Tibial nerve (tissue), 4 donors: ENCODE data around the gene SLIT1. TPM values are rescaled to one million over a fixed set of nuclear protein-coding genes. Genes with fewer than 3 reads are reported as not detected.

ENCODE experiments used
- DNase-seq, 2 donors: peaks; one replicate each; pipeline ENCODE4 v3.0.0-alpha.2; 2019; ENCODE audit warnings: low spot score in 2 of 2
- H3K27ac ChIP-seq, 4 donors: fragments of 200-600 bp; sonication (generic) in 3 of 4; one replicate each; pipeline ENCODE4 v1.5.1; 2017 to 2019; ENCODE audit warnings: mild to moderate bottlenecking in 1 of 4
- H3K27me3 ChIP-seq, 2 donors: fragments of 200-600 bp; sonication (generic) in 1 of 2; one replicate each; pipeline versions ENCODE4 v1.5.1 to v1.6.0; 2017 to 2019
- H3K36me3 ChIP-seq, 3 donors: fragments of 200-600 bp; sonication (generic); one replicate each; pipeline ENCODE4 v1.5.1; 2018 to 2019
- H3K4me1 ChIP-seq, 4 donors: fragments of 200-600 bp; sonication (generic) in 3 of 4; one replicate each; pipeline ENCODE4 v1.5.1; 2017 to 2019
- H3K4me3 ChIP-seq, 4 donors: fragments of 200-600 bp; sonication (generic) in 3 of 4; one replicate each; pipeline ENCODE4 v1.5.1; 2017 to 2019; ENCODE audit warnings: mild to moderate bottlenecking in 1 of 4, moderate library complexity in 1 of 4
- H3K9me3 ChIP-seq, 4 donors: fragments of 200-600 bp; sonication (generic) in 3 of 4; one replicate each; pipeline ENCODE4 v1.5.1; 2017 to 2019
- CTCF ChIP-seq, 5 experiments: fragments of 200-600 bp in 3 of 5; fragments of 450-650 bp in 2 of 5; sonication (generic) in 3 of 5; IDR thresholded peaks; one replicate each; pipeline ENCODE4 v1.5.1; 2016 to 2019; ENCODE audit warnings: antibody characterized with exemption in 5 of 5, mild to moderate bottlenecking in 3 of 5, moderate library complexity in 2 of 5
- EP300 ChIP-seq, 2 donors: sonication (generic); formaldehyde crosslinking; IDR thresholded peaks; one replicate each; pipeline ENCODE4 v1.6.1; 2017; ENCODE audit warnings: antibody characterized with exemption in 2 of 2, mild to moderate bottlenecking in 1 of 2
- POLR2A ChIP-seq, 2 donors: fragments of 450-650 bp; IDR thresholded peaks; one replicate each; pipeline ENCODE4 v1.6.1; 2017; ENCODE audit warnings: antibody characterized with exemption in 2 of 2, mild to moderate bottlenecking in 2 of 2, moderate library complexity in 2 of 2
- WGBS, 2 donors: methylation state at CpG; one replicate each; pipeline ENCODE4 v1.1.5; 2018; 5-methylcytosine and 5-hydroxymethylcytosine counted together
- total RNA-seq, 4 donors: library from RNA; depleted of rRNA; stranded (reverse); fragments of >200 nt; gene quantifications; one replicate each; pipeline ENCODE4 v1.1.0, GENCODE V29; 2016

Gene SLIT1
- total RNA-seq, 4 donors from 2014 or later = 0.78 to 3.1 (median 1.3) TPM

DNA sequence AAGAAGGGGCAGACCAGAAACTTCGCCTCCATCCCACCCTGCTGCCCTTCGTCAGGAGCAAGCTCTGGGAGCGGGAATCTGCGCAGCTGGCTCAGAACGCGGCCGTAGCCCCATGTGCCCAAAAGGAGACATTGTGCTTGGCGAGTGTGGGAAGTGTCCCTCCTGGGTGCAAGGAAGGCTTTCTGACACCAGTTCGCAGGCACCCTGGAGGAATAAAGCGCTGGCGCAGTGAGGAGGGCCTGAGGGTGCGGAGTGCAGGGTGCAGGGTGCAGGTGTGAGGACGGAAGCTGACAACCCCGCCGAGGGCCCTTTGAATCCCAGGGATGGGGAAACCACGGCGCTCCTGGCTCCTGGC, 811 bp downstream of the SLIT1 start:
- H3K27ac ChIP-seq = no peak overlapping the region
- DNase-seq = no peak
- peaks cover 0 to 15% (median 4%) of the 10 kb centered on the region in 4 donors for H3K4me1 ChIP-seq
- no peak overlapping the region for H3K4me3 ChIP-seq
- no peaks in the 10 kb centered on the region for H3K36me3 ChIP-seq
- 31 to 40% methylated on average over 15 to 17 of the region's 17 CpGs for WGBS, 2 donors
- TF ChIP-seq CTCF (IDR thresholded peaks at IDR 0.05) = no peak
- no peak for TF ChIP-seq EP300 (IDR thresholded peaks at IDR 0.05)
- TF ChIP-seq POLR2A (IDR thresholded peaks at IDR 0.05) = no peak
- peaks cover 0 to 43% of the 10 kb centered on the region in 2 donors for H3K27me3 ChIP-seq
- no peaks in the 10 kb centered on the region for H3K9me3 ChIP-seq

GRCh38 chr10:97183314-97183713, 2.4 kb downstream of the SLIT1 start:
- H3K4me1 ChIP-seq = peaks cover 0 to 22% (median 4%) of the 10 kb centered on the region in 4 donors
- H3K4me3 ChIP-seq = no peak overlapping the region
- no peak overlapping the region for H3K27ac ChIP-seq
- WGBS, 2 donors = 91 to 94% methylated on average over 3 of the region's 3 CpGs
- no peak for DNase-seq
- TF ChIP-seq CTCF (IDR thresholded peaks at IDR 0.05) (no peak), EP300 (IDR thresholded peaks at IDR 0.05) (no peak), POLR2A (IDR thresholded peaks at IDR 0.05) (no peak)
- no peaks in the 10 kb centered on the region for H3K9me3 ChIP-seq
- H3K27me3 ChIP-seq = peaks cover 0 to 55% of the 10 kb centered on the region in 2 donors
- no peaks in the 10 kb centered on the region for H3K36me3 ChIP-seq

DNA sequence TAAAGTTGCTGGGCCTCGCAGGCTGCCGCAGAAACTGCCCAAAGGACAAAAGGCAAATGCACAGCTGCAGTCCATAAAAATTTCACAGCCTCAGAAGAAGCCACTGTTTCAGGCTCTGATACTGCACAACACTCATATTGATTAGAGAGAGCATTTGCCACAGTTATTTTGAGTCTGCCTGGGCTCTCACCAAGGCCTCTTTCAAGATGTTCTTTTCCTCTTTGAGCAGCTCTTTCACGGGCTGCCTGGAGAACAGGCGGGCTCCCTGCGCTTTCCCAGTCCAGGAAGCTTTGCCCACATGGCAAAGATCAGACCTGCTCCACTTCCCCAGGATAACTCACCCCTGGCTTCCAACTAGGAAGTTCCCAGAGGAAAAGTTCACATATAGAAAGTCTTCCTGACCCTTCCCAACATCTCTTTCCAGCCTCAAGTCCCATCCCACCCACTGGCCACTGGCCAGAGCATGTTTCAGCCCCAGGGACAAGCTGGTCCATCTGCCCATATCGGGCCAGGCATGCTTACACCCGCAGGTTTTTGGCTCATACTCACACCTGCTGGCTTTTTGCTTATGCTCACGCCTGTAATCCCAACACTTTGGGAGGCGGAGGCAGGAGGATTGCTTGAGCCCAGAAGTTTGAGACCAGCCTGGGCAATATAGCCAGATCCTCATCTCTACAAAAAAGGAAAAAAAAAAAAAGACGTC, 3.3 kb downstream of the SLIT1 start:
- peaks cover 0 to 22% (median 4%) of the 10 kb centered on the region in 4 donors for H3K4me1 ChIP-seq
- H3K9me3 ChIP-seq = no peaks in the 10 kb centered on the region
- DNase-seq = no peak
- peaks cover 0 to 58% of the 10 kb centered on the region in 2 donors for H3K27me3 ChIP-seq
- no peak overlapping the region for H3K4me3 ChIP-seq
- 74 to 84% methylated on average over 10 of the region's 10 CpGs for WGBS, 2 donors
- H3K27ac ChIP-seq = no peak overlapping the region
- H3K36me3 ChIP-seq = no peaks in the 10 kb centered on the region
- TF ChIP-seq EP300 (IDR thresholded peaks at IDR 0.05) = no peak
- TF ChIP-seq CTCF (IDR thresholded peaks at IDR 0.05) = no peak
- TF ChIP-seq POLR2A (IDR thresholded peaks at IDR 0.05) = no peak

GRCh38 chr10:97180986-97181385, 4.8 kb downstream of the SLIT1 start:
- Histone ChIP-seq H3K4me3 (no peak overlapping the region), H3K27me3 (peaks cover 0 to 57% of the 10 kb centered on the region in 2 donors), H3K27ac (no peak overlapping the region), H3K9me3 (no peaks in the 10 kb centered on the region), H3K4me1 (peaks cover 0 to 20% (median 4%) of the 10 kb centered on the region in 4 donors), H3K36me3 (no peaks in the 10 kb centered on the region)
- DNase-seq = no peak
- 89 to 90% methylated on average over 10 of the region's 10 CpGs for WGBS, 2 donors
- no peak for TF ChIP-seq POLR2A (IDR thresholded peaks at IDR 0.05)
- TF ChIP-seq CTCF (IDR thresholded peaks at IDR 0.05) = no peak
- no peak for TF ChIP-seq EP300 (IDR thresholded peaks at IDR 0.05)

DNA sequence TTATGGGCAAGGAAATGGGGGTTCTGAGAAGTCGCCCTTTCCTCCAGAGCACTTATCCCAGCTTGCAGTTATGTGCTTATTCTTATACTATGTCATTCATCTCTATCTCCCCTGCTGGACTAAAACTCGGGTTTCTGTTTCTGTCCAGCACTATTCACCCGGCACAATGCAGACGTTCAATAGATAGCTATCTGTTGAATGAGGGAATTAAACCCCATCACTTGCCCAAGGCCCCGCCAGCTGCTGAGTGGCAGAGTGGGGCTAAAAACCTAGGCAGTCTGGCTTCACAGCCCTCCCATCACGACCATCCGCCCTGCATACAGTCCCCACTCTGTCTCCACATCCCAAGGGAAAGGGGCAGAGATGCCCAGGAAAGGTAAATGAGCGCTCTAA, 5.4 kb downstream of the SLIT1 start:
- Histone ChIP-seq H3K4me3 (no peak overlapping the region), H3K27me3 (peaks cover 0 to 51% of the 10 kb centered on the region in 2 donors), H3K36me3 (no peaks in the 10 kb centered on the region), H3K9me3 (no peaks in the 10 kb centered on the region), H3K27ac (no peak overlapping the region), H3K4me1 (peaks cover 0 to 14% (median 1%) of the 10 kb centered on the region in 4 donors)
- 67 to 71% methylated on average over 8 of the region's 8 CpGs for WGBS, 2 donors
- no peak for DNase-seq
- TF ChIP-seq CTCF (IDR thresholded peaks at IDR 0.05) = no peak
- no peak for TF ChIP-seq POLR2A (IDR thresholded peaks at IDR 0.05)
- TF ChIP-seq EP300 (IDR thresholded peaks at IDR 0.05) = no peak
